Heart left ventricle (tissue), 16 donors: ENCODE measurements around the gene FBXL17. TPM values are rescaled to one million over a fixed set of nuclear protein-coding genes. Genes with fewer than 3 reads are reported as not detected.

ENCODE experiments used
- ATAC-seq, 4 donors: fragments of 200-7000 bp; cut with Tn5 transposase; one replicate each; pipeline ENCODE4 v1.9.1; 2020 to 2022; ENCODE audit warnings: moderate library complexity in 4 of 4, mild to moderate bottlenecking in 3 of 4, moderate number of reproducible peaks in 1 of 4
- DNase-seq, 5 donors: peaks; one replicate each; pipeline ENCODE4 v3.0.0-alpha.2; 2020
- H3K27ac ChIP-seq, 12 donors: fragments of 200-600 bp; sonication (generic) in 4 of 12; one replicate each; pipeline versions ENCODE4 v1.5.0 to v1.8.0; 2016 to 2022; ENCODE audit warnings: mild to moderate bottlenecking in 2 of 12
- H3K27me3 ChIP-seq, 9 donors: fragments of 200-600 bp; sonication (generic) in 2 of 9; one replicate each; pipeline versions ENCODE4 v1.5.1 to v1.8.0; 2016 to 2022; ENCODE audit warnings: mild to moderate bottlenecking in 3 of 9
- H3K36me3 ChIP-seq, 9 donors: fragments of 200-600 bp; sonication (generic) in 2 of 9; one replicate each; pipeline versions ENCODE4 v1.5.0 to v1.8.0; 2018 to 2022; ENCODE audit warnings: mild to moderate bottlenecking in 2 of 9
- H3K4me1 ChIP-seq, 12 donors: fragments of 200-600 bp; sonication (generic) in 4 of 12; one replicate each; pipeline versions ENCODE4 v1.5.0 to v1.8.0; 2016 to 2022; ENCODE audit warnings: mild to moderate bottlenecking in 3 of 12
- H3K4me3 ChIP-seq, 12 donors: fragments of 200-600 bp; sonication (generic) in 4 of 12; one replicate each; pipeline versions ENCODE4 v1.5.0 to v1.8.0; 2017 to 2022; ENCODE audit warnings: mild to moderate bottlenecking in 9 of 12, moderate library complexity in 4 of 12
- H3K9me3 ChIP-seq, 12 donors: fragments of 200-600 bp; sonication (generic) in 4 of 12; one replicate each; pipeline versions ENCODE4 v1.5.0 to v1.8.0; 2016 to 2022; ENCODE audit warnings: mild to moderate bottlenecking in 1 of 12
- CTCF ChIP-seq, 12 donors: fragments of 200-600 bp; sonication (generic) in 4 of 12; IDR thresholded peaks; one replicate each; pipeline versions ENCODE4 v1.5.0 to v1.8.0; 2018 to 2022; ENCODE audit warnings: antibody characterized with exemption in 12 of 12, mild to moderate bottlenecking in 5 of 12
- POLR2A ChIP-seq, 2 donors: fragments of 450-650 bp; IDR thresholded peaks; one replicate each; pipeline ENCODE4 v1.6.1; 2017; ENCODE audit warnings: antibody characterized with exemption in 2 of 2, mild to moderate bottlenecking in 2 of 2, moderate library complexity in 2 of 2
- WGBS, 4 donors: extraction: QIAGEN DNeasy Blood & Tissue Kit in 2 of 4; methylation state at CpG; one replicate each; pipeline versions ENCODE4 v1.1.5 to v1.1.7; 2013 to 2018; 5-methylcytosine and 5-hydroxymethylcytosine counted together
- intact Hi-C, 10 donors: fragments of 100-400 bp; cut with DNase I; formaldehyde crosslinking; loops; one replicate each; pipeline versions ENCODE4 v1.11.1 to v1.14.2; 2022
- polyA plus RNA-seq, 2 donors: library from polyadenylated mRNA; stranded (reverse); fragments of 200-250 nt; gene quantifications; one replicate each; pipeline ENCODE4 v1.2.3, GENCODE V29; 2013
- total RNA-seq, 9 donors: library from RNA; depleted of rRNA in 2 of 9; stranded (reverse); fragments of >200 nt in 2 of 9; fragmentation: NEBNext Ultra II Directional in 3 of 9; extraction: Animal tissue kit (Norgen Biotek cat#: 25700) in 3 of 9; gene quantifications; one replicate each; pipeline versions ENCODE4 v1.1.0 to v1.2.4, GENCODE V29; 2016 to 2023
- donor health status: ischemic (EF 13 %, LVEDD 7.1; RV severe dilation, severe dysfunction).
- donor health status: healthy with polysubstance abuse.
- donor health status: DM: no; HTN: yes; CAD: no.
- donor health status: DM: no; HTN: no; CAD: no.
- donor health status: ischemic (EF 25% LVEDD 6.9; RV normal size, moderate dysfunction).
- donor health status: ischemic (EF 25% LVEDD 5.7; RV mildly dilated, moderate dysfunction).
- donor health status: healthy.
- donor health status: DM: yes; HTN: yes; CAD: no.
- donor health status: ischemic (EF 35%, LVEDD 5.7; RV mildly dilated, moderate dysfunction).
- donor health status: nonischemic (EF 11% LVEDD 7.7; RV severe dilation, severe dysfunction).
- donor health status: DM: yes; HTN: yes; CAD: no.
- donor health status: PGD.
- donor health status: ischemic (EF 29% LVEDD 5.4; RV normal size, mild dysfunction).
- donor health status: nonischemic (EF 23%, LVEDD 6.1; RV moderate dilation, normal function).

FBXL17 gene
- total and polyA plus RNA-seq, 11 donors = 10.2 to 39.4 (median 33.1) TPM

- 58 to 65% (median 63%) methylated on average over 13 of the region's 13 CpGs for WGBS, 4 donors
- no peak for TF ChIP-seq POLR2A (IDR thresholded peaks at IDR 0.05)
- no peak for TF ChIP-seq CTCF (IDR thresholded peaks at IDR 0.05)
- intact Hi-C loops = no loop called here
- H3K4me1 ChIP-seq = no peaks in the 10 kb centered on the region
- H3K9me3 ChIP-seq = no peaks in the 10 kb centered on the region
- H3K27ac ChIP-seq = no peak overlapping the region
- H3K4me3 ChIP-seq = no peak overlapping the region
- H3K36me3 ChIP-seq = no peaks in the 10 kb centered on the region
- ATAC-seq = no peak
- H3K27me3 ChIP-seq = no peaks in the 10 kb centered on the region
- DNase-seq = no peak
Observed at GRCh38 chr5:107831612-107832395, 550.1 kb downstream of the FBXL17 start.

GRCh38 chr5:107830750-107831149 lies 551.1 kb downstream of the FBXL17 start:
- H3K4me1 ChIP-seq = no peaks in the 10 kb centered on the region
- intact Hi-C loops = no loop called here
- no peak overlapping the region for H3K27ac ChIP-seq
- H3K9me3 ChIP-seq = no peaks in the 10 kb centered on the region
- ATAC-seq = no peak
- H3K36me3 ChIP-seq = no peaks in the 10 kb centered on the region
- no peaks in the 10 kb centered on the region for H3K27me3 ChIP-seq
- H3K4me3 ChIP-seq = no peak overlapping the region
- TF ChIP-seq CTCF (IDR thresholded peaks at IDR 0.05) (no peak), POLR2A (IDR thresholded peaks at IDR 0.05) (no peak)
- DNase-seq = no peak
- WGBS, 4 donors = 77 to 86% (median 81%) methylated on average over 6 of the region's 6 CpGs

- H3K36me3 ChIP-seq = no peaks in the 10 kb centered on the region
- no peak overlapping the region for H3K4me3 ChIP-seq
- no peaks in the 10 kb centered on the region for H3K27me3 ChIP-seq
- ATAC-seq = no peak
- no peak overlapping the region for H3K27ac ChIP-seq
- intact Hi-C loops = no loop called here
- peaks cover 0 to 8% (median 0%) of the 10 kb centered on the region in 12 donors for H3K9me3 ChIP-seq
- TF ChIP-seq POLR2A (IDR thresholded peaks at IDR 0.05) (no peak), CTCF (IDR thresholded peaks at IDR 0.05) (no peak)
- WGBS, 4 donors = 67 to 74% (median 68%) methylated on average over 6 of the region's 6 CpGs
- H3K4me1 ChIP-seq = no peaks in the 10 kb centered on the region
- no peak for DNase-seq
Observed at GRCh38 chr5:107826311-107827000, 555.4 kb downstream of the FBXL17 start.

- H3K27ac ChIP-seq = no peak overlapping the region
- H3K27me3 ChIP-seq = no peaks in the 10 kb centered on the region
- no peak for DNase-seq
- H3K9me3 ChIP-seq = peaks cover 0 to 8% (median 0%) of the 10 kb centered on the region in 12 donors
- peaks cover 0 to 4% (median 0%) of the 10 kb centered on the region in 12 donors for H3K4me1 ChIP-seq
- H3K4me3 ChIP-seq = no peak overlapping the region
- no peaks in the 10 kb centered on the region for H3K36me3 ChIP-seq
- intact Hi-C loops = no loop called here
- TF ChIP-seq CTCF (IDR thresholded peaks at IDR 0.05) = no peak
- TF ChIP-seq POLR2A (IDR thresholded peaks at IDR 0.05) = no peak
- no peak for ATAC-seq
- WGBS, 4 donors = 75 to 83% (median 79%) methylated on average over 1 of the region's 1 CpG
Observed at GRCh38 chr5:107824821-107825220, 557.1 kb downstream of the FBXL17 start.
